NCI-H460 (cell line): ENCODE data around the gene GNB1L. TPM values are rescaled to one million over a fixed set of nuclear protein-coding genes. Genes with fewer than 3 reads are reported as not detected.

Experiments
- DNase-seq: peaks from one replicate; pipeline ENCODE4 v3.0.0-alpha.2; 2016; ENCODE audit warnings: low read depth; ENCODE audit errors: extremely low read depth
- total RNA-seq: library from RNA; depleted of rRNA; stranded (reverse); fragments of >200 nt; shearing (Covaris generic); gene quantifications from 2 replicates; pipeline ENCODE4 v1.2.3, GENCODE V29; 2014

GNB1L gene
- total RNA-seq, 1 experiment from 2014 or later = 9.6 TPM

- no peak for DNase-seq
Observed at GRCh38 chr22:19766511-19767426, 87.9 kb downstream of the GNB1L start.

GRCh38 chr22:19766240-19766510 is 88.5 kb downstream of the GNB1L start:
- no peak for DNase-seq

- no peak for DNase-seq
Observed at GRCh38 chr22:19765477-19766239, 89.0 kb downstream of the GNB1L start.

GRCh38 chr22:19764636-19765476 is 89.8 kb downstream of the GNB1L start:
- no peak for DNase-seq

- DNase-seq = no peak
Observed at GRCh38 chr22:19764299-19764593, 90.4 kb downstream of the GNB1L start.

GRCh38 chr22:19763458-19764298 is 91.0 kb downstream of the GNB1L start:
- no peak for DNase-seq

- DNase-seq = no peak
Observed at GRCh38 chr22:19762568-19763457, 91.9 kb downstream of the GNB1L start.

GRCh38 chr22:19761725-19762567 is 92.7 kb downstream of the GNB1L start:
- DNase-seq = no peak

- no peak for DNase-seq
Observed at GRCh38 chr22:19760951-19761724, 93.5 kb downstream of the GNB1L start.

- no peak for DNase-seq
Observed at GRCh38 chr22:19760058-19760950, 94.4 kb downstream of the GNB1L start, which contains the start of gene TBX1. Gene TBX1, plus strand, starts transcription at chr22:19760778. Its CDS starts 66 bp downstream, at chr22:19760844.

GRCh38 chr22:19759427-19760057 is 95.1 kb downstream of the GNB1L start:
- DNase-seq = no peak

- no peak for DNase-seq
Observed at GRCh38 chr22:19758896-19759426, 95.7 kb downstream of the GNB1L start.

GRCh38 chr22:19757985-19758895 is 96.4 kb downstream of the GNB1L start:
- no peak for DNase-seq

GRCh38 chr22:19757140-19757984 is 97.3 kb downstream of the GNB1L start:
- no peak for DNase-seq
